VCaP (cell line): ENCODE data around the gene PHLDB3.

Experiments used
- H3K27ac ChIP-seq: fragments of 450-650 bp; 2 replicates; pipeline ENCODE4 v1.5.1; 2017
- TF ChIP-seq, protein P1 (sequence below): fragments of 450-650 bp; conservative IDR thresholded peaks from 2 replicates; pipeline ENCODE4 v1.5.1; 2017; ENCODE audit warnings: mild to moderate bottlenecking, moderate library complexity

Gene PHLDB3

DNA sequence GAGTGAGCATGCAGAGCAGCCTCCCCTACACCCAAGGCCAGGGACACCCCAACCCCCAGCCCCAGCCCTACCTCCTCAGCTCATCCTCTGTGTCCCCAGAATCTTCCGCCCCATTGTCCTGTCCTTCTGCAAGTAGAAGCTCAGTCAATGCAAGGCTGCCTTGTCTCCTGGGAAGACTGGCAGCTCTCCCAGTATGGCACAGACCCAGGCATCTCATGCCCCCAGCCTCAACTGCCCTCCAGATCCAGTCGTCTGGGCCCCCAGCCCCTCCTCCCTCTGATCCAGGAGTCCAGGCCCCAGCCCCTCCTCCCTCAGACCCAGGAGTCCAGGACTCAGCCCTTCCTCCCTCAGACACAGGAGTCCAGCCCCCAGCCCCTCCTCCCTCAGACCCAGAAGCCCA is 41.4 kb upstream of the PHLDB3 start:
- no peak overlapping the region for H3K27ac ChIP-seq
- TF ChIP-seq, protein P1, sequence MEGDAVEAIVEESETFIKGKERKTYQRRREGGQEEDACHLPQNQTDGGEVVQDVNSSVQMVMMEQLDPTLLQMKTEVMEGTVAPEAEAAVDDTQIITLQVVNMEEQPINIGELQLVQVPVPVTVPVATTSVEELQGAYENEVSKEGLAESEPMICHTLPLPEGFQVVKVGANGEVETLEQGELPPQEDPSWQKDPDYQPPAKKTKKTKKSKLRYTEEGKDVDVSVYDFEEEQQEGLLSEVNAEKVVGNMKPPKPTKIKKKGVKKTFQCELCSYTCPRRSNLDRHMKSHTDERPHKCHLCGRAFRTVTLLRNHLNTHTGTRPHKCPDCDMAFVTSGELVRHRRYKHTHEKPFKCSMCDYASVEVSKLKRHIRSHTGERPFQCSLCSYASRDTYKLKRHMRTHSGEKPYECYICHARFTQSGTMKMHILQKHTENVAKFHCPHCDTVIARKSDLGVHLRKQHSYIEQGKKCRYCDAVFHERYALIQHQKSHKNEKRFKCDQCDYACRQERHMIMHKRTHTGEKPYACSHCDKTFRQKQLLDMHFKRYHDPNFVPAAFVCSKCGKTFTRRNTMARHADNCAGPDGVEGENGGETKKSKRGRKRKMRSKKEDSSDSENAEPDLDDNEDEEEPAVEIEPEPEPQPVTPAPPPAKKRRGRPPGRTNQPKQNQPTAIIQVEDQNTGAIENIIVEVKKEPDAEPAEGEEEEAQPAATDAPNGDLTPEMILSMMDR = no peak

DNA sequence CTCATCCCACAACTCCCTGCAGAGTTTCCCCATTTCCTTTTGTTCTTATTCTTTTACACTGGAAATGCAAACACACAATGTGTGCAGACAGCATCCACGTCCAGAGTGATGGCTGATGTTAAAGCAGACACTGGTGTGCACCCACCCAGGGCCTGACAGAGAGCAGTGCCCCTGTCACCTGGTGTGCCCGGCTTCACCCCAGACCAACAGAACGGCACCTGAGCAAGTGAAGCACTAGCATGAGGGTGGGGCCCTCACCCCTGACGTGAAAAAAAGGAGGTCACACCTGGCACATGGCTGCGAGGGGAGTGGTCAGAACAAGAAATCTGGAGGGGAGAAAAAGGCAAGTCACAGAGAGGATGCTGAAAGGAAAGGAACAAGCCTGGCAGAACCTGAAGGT is 40.7 kb upstream of the PHLDB3 start:
- H3K27ac ChIP-seq = no peak overlapping the region
- TF ChIP-seq, protein P1 = no peak

DNA sequence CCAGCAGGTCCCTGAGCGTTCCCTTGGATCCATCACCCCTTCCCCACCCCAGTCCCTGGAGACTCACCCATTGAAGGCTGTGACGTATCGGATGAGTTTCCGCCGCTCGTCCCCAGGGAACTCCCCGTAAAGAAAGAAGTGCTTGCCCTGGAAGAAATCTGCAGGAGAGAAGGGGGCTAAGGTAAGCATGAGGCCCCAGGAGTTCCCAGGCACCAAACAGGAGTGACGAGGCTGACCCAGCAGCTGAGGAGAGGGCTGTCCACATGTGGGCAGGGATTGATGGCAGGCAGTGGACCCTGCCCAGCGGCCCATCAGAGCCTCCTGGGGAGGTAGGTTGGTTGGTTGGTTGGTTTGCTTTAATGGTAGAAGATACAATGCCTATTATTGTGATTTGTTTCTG is 39.5 kb upstream of the PHLDB3 start:
- no peak overlapping the region for H3K27ac ChIP-seq
- TF ChIP-seq, protein P1 = no peak

DNA sequence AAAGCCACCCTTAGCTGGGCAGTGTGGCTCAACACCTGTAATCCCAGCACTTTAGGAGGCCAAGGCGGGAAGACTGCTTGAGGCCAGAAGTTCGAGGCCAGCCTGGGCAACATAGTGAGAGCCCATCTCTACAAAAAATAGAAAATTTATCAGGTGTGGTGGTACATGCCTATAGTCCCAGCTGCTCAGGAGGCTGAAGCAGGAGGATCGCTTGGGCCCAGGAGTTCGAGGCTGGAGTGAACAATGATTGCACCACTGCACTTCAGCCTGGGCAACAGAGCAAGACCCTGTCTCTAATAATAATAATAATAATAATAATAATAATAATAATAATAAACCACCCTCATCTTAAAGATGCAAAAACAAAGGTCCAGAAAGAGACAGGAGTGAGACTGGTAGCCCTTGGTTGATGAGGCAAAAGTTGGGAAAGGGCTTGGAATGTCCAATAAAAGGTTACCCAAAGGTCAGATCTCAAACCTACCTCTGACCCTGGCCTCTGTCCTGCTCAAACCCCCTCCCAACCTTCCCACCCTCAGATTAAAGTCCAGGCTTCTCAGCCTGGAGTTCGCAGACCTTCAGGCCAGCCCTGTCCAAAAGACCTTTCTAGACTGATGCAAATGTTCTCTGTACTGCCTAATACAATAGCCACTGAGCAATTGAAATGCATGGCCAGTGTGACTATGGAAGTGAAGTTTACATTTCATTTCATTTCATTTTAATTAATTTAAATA is 37.5 kb upstream of the PHLDB3 start:
- TF ChIP-seq, protein P1 = no peak
- no peak overlapping the region for H3K27ac ChIP-seq

DNA sequence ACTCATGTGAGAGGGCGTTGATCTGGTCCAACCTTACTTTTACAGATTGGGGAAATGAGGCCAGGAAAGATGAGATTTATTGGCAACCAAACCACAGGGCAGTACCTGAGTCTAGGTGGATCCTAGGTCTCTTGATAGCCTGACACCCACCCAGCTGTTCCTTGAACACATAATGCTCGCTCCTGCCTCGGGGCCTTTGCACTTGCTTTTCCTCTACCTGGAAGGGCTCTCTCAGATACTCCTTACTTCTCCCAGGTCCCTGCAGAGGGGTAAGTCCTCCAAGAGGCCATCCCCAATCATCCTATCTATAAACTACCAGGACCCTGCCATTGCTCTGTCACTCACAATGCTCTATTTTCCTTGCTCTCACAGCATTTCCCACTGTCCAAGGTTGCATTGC is 35.8 kb upstream of the PHLDB3 start:
- TF ChIP-seq, protein P1 = no peak
- H3K27ac ChIP-seq = no peak overlapping the region

DNA sequence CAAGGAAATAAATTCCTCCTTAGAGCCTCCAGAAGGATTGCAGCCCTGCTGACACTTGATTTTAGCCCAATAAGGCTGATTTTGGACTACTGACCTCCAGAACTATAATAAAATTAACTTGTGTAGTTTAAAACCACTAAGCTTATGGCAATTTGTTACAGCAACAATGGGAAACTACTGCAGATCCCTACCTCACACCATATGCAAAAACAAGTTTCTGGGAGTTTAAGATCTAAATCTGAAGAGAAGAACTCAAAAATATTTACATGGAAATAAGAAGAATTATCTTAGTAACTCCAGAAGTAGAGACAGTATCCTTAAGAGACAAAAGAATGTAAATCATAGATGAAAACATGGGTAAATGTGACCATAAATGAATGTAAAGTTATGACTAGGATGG is 34.4 kb upstream of the PHLDB3 start:
- no peak overlapping the region for H3K27ac ChIP-seq
- TF ChIP-seq, protein P1 = no peak

DNA sequence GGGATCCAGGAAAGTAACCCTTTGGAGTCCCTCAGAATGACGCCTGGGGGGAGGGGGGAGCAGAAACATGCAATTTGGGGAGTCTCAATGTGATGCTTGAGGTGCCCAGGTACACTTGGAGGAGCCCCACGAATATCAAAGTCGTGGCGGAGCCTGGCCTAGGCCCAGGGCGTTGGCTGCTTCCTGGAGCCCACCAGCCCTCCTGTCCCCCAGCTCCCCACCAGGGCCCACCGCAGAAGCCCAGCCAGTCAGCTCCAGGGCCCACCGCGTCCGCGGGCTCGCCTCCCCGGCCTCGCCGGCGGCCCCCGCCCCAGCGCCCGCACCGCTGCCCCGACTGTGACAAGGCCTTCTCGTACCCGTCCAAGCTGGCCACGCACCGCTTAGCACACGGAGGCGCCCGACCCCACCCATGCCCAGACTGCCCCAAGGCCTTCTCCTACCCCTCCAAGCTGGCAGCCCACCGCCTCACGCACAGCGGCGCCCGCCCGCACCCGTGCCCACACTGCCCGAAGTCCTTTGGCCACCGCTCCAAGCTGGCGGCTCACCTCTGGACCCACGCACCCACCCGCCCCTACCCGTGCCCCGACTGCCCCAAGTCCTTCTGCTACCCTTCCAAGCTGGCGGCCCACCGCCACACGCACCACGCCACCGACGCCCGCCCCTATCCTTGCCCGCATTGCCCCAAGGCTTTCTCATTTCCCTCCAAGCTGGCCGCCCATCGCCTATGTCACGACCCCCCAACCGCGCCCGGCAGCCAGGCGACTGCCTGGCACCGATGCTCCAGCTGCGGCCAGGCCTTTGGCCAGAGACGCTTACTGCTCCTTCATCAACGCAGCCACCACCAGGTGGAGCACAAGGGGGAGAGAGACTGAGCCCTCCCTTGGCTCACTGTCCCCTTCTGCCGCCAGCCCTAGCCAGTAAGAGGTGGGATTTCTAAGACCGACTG is 30.5 kb upstream of the PHLDB3 start:
- peak overlapping the region; percentile 94; the same call in 1 of the 2 replicates for H3K27ac ChIP-seq
- TF ChIP-seq, protein P1 = peak; percentile 68
